ENCODE results near the gene EXO5. TPM values are rescaled to one million over a fixed set of nuclear protein-coding genes. Genes with fewer than 3 reads are reported as not detected.

EXO5 gene
- total and polyA plus RNA-seq, 2 of the 13 experiments (the other 11 are each of a cell fraction or from before 2014, with no cell fraction given), result 9.9 to 20.5 TPM

DNA sequence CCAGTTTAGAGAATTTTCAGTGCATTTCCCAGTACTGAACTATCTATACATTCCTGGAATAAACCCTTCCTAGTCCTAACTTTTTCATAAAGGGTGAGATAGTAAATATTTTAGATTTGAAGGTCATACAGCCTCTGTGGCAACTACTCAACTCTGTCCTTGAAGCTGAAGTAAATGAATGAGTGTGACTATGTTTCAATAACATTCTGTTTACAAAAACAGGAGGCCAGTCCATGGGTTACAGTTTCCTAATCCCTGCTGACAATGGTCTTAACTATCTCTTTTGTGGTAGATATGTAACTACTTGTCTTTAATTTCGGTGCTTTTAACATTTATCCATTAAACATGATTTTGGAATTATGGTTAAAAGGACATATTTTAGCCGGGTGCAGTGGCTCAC, 27.2 kb downstream of the EXO5 start (continued):
- TF ChIP-seq, protein P1, sequence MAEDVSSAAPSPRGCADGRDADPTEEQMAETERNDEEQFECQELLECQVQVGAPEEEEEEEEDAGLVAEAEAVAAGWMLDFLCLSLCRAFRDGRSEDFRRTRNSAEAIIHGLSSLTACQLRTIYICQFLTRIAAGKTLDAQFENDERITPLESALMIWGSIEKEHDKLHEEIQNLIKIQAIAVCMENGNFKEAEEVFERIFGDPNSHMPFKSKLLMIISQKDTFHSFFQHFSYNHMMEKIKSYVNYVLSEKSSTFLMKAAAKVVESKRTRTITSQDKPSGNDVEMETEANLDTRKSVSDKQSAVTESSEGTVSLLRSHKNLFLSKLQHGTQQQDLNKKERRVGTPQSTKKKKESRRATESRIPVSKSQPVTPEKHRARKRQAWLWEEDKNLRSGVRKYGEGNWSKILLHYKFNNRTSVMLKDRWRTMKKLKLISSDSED (CRISPR knock-in tag; IDR thresholded peaks at IDR 0.05), result no peak
- TF ChIP-seq KAT7 (CRISPR knock-in tag; IDR thresholded peaks at IDR 0.05; ENCODE audit: borderline replicate concordance), result no peak
- no peak for TF ChIP-seq STAG1 (CRISPR knock-in tag; IDR thresholded peaks at IDR 0.05)
- TF ChIP-seq DPF2 (CRISPR knock-in tag; IDR thresholded peaks at IDR 0.05; ENCODE audit: borderline replicate concordance, low read depth), result peak; percentile 94
- TF ChIP-seq, protein P2, sequence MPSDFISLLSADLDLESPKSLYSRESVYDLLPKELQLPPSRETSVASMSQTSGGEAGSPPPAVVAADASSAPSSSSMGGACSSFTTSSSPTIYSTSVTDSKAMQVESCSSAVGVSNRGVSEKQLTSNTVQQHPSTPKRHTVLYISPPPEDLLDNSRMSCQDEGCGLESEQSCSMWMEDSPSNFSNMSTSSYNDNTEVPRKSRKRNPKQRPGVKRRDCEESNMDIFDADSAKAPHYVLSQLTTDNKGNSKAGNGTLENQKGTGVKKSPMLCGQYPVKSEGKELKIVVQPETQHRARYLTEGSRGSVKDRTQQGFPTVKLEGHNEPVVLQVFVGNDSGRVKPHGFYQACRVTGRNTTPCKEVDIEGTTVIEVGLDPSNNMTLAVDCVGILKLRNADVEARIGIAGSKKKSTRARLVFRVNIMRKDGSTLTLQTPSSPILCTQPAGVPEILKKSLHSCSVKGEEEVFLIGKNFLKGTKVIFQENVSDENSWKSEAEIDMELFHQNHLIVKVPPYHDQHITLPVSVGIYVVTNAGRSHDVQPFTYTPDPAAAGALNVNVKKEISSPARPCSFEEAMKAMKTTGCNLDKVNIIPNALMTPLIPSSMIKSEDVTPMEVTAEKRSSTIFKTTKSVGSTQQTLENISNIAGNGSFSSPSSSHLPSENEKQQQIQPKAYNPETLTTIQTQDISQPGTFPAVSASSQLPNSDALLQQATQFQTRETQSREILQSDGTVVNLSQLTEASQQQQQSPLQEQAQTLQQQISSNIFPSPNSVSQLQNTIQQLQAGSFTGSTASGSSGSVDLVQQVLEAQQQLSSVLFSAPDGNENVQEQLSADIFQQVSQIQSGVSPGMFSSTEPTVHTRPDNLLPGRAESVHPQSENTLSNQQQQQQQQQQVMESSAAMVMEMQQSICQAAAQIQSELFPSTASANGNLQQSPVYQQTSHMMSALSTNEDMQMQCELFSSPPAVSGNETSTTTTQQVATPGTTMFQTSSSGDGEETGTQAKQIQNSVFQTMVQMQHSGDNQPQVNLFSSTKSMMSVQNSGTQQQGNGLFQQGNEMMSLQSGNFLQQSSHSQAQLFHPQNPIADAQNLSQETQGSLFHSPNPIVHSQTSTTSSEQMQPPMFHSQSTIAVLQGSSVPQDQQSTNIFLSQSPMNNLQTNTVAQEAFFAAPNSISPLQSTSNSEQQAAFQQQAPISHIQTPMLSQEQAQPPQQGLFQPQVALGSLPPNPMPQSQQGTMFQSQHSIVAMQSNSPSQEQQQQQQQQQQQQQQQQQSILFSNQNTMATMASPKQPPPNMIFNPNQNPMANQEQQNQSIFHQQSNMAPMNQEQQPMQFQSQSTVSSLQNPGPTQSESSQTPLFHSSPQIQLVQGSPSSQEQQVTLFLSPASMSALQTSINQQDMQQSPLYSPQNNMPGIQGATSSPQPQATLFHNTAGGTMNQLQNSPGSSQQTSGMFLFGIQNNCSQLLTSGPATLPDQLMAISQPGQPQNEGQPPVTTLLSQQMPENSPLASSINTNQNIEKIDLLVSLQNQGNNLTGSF (CRISPR knock-in tag; IDR thresholded peaks at IDR 0.05), result no peak
- TF ChIP-seq, protein P3, sequence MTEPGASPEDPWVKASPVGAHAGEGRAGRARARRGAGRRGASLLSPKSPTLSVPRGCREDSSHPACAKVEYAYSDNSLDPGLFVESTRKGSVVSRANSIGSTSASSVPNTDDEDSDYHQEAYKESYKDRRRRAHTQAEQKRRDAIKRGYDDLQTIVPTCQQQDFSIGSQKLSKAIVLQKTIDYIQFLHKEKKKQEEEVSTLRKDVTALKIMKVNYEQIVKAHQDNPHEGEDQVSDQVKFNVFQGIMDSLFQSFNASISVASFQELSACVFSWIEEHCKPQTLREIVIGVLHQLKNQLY (CRISPR knock-in tag; IDR thresholded peaks at IDR 0.05), result peak; percentile 69; the same call in 1 of the 2 replicates
- TF ChIP-seq, protein P4, sequence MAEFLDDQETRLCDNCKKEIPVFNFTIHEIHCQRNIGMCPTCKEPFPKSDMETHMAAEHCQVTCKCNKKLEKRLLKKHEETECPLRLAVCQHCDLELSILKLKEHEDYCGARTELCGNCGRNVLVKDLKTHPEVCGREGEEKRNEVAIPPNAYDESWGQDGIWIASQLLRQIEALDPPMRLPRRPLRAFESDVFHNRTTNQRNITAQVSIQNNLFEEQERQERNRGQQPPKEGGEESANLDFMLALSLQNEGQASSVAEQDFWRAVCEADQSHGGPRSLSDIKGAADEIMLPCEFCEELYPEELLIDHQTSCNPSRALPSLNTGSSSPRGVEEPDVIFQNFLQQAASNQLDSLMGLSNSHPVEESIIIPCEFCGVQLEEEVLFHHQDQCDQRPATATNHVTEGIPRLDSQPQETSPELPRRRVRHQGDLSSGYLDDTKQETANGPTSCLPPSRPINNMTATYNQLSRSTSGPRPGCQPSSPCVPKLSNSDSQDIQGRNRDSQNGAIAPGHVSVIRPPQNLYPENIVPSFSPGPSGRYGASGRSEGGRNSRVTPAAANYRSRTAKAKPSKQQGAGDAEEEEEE (CRISPR knock-in tag; IDR thresholded peaks at IDR 0.05; ENCODE audit: borderline replicate concordance), result no peak
- TF ChIP-seq, protein P5, sequence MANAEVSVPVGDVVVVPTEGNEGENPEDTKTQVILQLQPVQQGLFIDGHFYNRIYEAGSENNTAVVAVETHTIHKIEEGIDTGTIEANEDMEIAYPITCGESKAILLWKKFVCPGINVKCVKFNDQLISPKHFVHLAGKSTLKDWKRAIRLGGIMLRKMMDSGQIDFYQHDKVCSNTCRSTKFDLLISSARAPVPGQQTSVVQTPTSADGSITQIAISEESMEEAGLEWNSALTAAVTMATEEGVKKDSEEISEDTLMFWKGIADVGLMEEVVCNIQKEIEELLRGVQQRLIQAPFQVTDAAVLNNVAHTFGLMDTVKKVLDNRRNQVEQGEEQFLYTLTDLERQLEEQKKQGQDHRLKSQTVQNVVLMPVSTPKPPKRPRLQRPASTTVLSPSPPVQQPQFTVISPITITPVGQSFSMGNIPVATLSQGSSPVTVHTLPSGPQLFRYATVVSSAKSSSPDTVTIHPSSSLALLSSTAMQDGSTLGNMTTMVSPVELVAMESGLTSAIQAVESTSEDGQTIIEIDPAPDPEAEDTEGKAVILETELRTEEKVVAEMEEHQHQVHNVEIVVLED (CRISPR knock-in tag; IDR thresholded peaks at IDR 0.05; ENCODE audit: borderline replicate concordance), result no peak
- TF ChIP-seq, protein P6, sequence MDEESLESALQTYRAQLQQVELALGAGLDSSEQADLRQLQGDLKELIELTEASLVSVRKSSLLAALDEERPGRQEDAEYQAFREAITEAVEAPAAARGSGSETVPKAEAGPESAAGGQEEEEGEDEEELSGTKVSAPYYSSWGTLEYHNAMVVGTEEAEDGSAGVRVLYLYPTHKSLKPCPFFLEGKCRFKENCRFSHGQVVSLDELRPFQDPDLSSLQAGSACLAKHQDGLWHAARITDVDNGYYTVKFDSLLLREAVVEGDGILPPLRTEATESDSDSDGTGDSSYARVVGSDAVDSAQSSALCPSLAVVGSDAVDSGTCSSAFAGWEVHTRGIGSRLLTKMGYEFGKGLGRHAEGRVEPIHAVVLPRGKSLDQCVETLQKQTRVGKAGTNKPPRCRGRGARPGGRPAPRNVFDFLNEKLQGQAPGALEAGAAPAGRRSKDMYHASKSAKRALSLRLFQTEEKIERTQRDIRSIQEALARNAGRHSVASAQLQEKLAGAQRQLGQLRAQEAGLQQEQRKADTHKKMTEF (CRISPR knock-in tag; IDR thresholded peaks at IDR 0.05), result 0 out of 2 replicates have a peak, but pooled peaks have one; percentile 40
- TF ChIP-seq MLLT10 (CRISPR knock-in tag; IDR thresholded peaks at IDR 0.05), result no peak
- TF ChIP-seq ZNF850 (CRISPR knock-in tag; conservative IDR thresholded peaks at IDR 0.05), result no peak
- no peak for TF ChIP-seq MED8 (CRISPR knock-in tag; IDR thresholded peaks at IDR 0.05; ENCODE audit: insufficient replicate concordance)
- TF ChIP-seq ZNF720 (CRISPR knock-in tag; IDR thresholded peaks at IDR 0.05), result no peak
- TF ChIP-seq, protein P7, sequence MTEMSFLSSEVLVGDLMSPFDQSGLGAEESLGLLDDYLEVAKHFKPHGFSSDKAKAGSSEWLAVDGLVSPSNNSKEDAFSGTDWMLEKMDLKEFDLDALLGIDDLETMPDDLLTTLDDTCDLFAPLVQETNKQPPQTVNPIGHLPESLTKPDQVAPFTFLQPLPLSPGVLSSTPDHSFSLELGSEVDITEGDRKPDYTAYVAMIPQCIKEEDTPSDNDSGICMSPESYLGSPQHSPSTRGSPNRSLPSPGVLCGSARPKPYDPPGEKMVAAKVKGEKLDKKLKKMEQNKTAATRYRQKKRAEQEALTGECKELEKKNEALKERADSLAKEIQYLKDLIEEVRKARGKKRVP (CRISPR knock-in tag; IDR thresholded peaks at IDR 0.05), result peak in 1 of 2 experiments; percentile 13; a peak in 1 of 4 replicates
- no peak for TF ChIP-seq ZNF326 (CRISPR knock-in tag; IDR thresholded peaks at IDR 0.05; ENCODE audit: borderline replicate concordance)
- TF ChIP-seq LCORL (IDR thresholded peaks at IDR 0.05), result no peak
- peak; percentile 58; the same call in 1 of the 2 replicates for TF ChIP-seq LCORL (CRISPR knock-in tag; IDR thresholded peaks at IDR 0.05)
